ENCODE data around the gene FOXD1. TPM values are rescaled to one million over a fixed set of nuclear protein-coding genes. Genes with fewer than 3 reads are reported as not detected.

The FOXD1 gene
- total RNA-seq, 2 experiments from 2014 or later, result 0.13 TPM; not detected in 1

DNA sequence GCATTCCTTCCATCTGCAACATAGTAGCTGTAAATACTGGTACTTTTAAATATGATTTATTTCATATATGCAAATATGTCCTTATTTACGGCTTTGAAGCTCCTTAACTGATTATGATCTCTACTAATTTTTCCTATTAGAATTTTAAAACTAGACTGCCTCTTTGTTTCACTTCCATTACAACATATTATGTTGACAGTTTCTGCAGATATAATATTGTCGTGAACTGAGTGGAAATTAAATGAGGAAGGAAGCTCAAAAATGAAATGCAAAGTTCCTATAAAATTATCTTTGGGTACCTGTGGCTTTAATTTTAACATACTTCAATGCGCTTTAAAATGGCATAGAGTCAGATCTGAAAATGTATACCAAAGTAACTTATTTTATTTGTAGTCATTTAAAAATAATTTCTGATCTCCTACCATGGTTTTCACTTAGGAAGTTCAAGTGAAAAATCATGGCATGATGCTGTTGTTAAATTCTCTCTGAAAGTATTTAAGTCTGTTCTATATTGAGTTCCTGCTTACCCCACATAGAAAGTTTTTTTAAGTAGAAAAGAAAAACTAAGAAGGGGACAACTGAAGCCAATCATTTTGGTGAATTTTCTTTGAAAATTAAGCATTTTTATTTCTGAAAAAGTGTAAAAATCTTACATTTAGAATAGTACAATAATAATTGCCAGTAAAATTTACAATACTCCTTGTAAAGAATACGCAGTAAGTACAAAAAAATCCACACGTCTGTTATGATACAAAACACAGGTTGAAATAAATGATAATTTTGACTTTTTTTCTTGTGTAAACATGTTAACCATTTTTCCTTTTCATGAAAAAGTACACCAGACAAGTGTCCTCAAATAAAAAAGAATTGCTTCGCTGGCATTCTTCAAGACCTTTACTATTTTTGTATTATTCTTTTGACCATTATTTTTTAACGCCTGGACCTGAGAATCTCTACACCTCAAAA, 2.6 kb downstream of the FOXD1 start:
- Mint-ChIP-seq H3K36me3 (ENCODE audit: low read depth) (peaks cover 4% of the 10 kb centered on the region), H3K9me3 (ENCODE audit: insufficient read depth) (no peaks in the 10 kb centered on the region), H3K4me3 (peak overlapping the region; percentile 49), H3K27me3 (ENCODE audit: low read depth) (peaks cover 74% of the 10 kb centered on the region), H3K27ac (no peak overlapping the region), H3K4me1 (ENCODE audit: low read depth) (peaks cover 23% of the 10 kb centered on the region)
- DNase-seq (no peak), ATAC-seq (no peak)
- POLR2A ChIA-PET, result no interaction called here
- CTCF ChIA-PET, result interaction anchor here (1.1 kb wide), 1 partner anchor 9 kb away, joined by 5 read pairs; no protein-coding TSS in a partner anchor

GRCh38 chr5:73444499-73445438, 3.8 kb downstream of the FOXD1 start:
- CTCF ChIA-PET, result interaction anchor here (1.1 kb wide), 1 partner anchor 10 kb away, joined by 5 read pairs; no protein-coding TSS in a partner anchor
- Mint-ChIP-seq H3K9me3 (ENCODE audit: insufficient read depth) (no peaks in the 10 kb centered on the region), H3K36me3 (ENCODE audit: low read depth) (peaks cover 4% of the 10 kb centered on the region), H3K27me3 (ENCODE audit: low read depth) (peaks cover 72% of the 10 kb centered on the region), H3K4me1 (ENCODE audit: low read depth) (peaks cover 15% of the 10 kb centered on the region), H3K27ac (no peak overlapping the region), H3K4me3 (peak overlapping the region; percentile 22)
- no peak for DNase-seq
- POLR2A ChIA-PET, result no interaction called here
- ATAC-seq, result no peak

GRCh38 chr5:73443829-73444498, 4.6 kb downstream of the FOXD1 start:
- H3K27me3 Mint-ChIP-seq (ENCODE audit: low read depth), result peaks cover 74% of the 10 kb centered on the region
- no peak for ATAC-seq
- CTCF ChIA-PET, result no interaction called here
- no peak overlapping the region for H3K4me3 Mint-ChIP-seq
- peaks cover 4% of the 10 kb centered on the region for H3K36me3 Mint-ChIP-seq (ENCODE audit: low read depth)
- POLR2A ChIA-PET, result no interaction called here
- H3K9me3 Mint-ChIP-seq (ENCODE audit: insufficient read depth), result no peaks in the 10 kb centered on the region
- peaks cover 11% of the 10 kb centered on the region for H3K4me1 Mint-ChIP-seq (ENCODE audit: low read depth)
- no peak for DNase-seq
- H3K27ac Mint-ChIP-seq, result no peak overlapping the region

DNA sequence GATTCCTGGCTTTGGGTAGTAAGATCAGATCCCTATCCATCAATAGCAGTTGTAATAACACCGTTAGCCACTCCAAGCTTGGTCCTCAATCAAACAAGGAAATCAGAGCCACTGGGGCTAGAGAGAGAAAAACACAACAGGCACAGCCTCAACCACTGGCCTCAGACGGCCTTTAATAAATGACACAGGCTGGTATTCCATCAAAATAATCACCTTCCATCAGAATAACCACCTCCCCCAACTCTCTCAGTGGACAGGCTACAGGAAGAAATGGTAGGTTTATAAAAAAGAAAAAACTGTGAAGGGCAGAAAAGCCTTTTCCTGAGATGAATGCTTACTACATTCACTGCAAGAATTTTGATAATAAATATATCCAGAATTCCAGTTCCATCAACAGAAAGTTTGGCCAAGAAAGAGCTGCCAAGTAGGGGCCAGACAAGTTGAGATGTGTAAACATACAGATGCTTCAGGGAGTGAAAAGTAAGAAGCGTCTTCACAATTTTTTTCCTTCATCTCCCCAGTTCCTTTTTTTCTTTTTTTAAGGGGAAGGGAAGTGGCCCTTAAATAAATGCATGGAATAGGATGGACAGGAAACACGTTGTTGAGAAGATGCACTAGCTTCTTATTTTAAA, 5.5 kb downstream of the FOXD1 start:
- Mint-ChIP-seq H3K9me3 (ENCODE audit: insufficient read depth) (no peaks in the 10 kb centered on the region), H3K4me1 (ENCODE audit: low read depth) (peaks cover 7% of the 10 kb centered on the region), H3K27ac (no peak overlapping the region), H3K4me3 (no peak overlapping the region), H3K27me3 (ENCODE audit: low read depth) (peaks cover 76% of the 10 kb centered on the region), H3K36me3 (ENCODE audit: low read depth) (peaks cover 4% of the 10 kb centered on the region)
- ChIA-PET CTCF (no interaction called here), POLR2A (no interaction called here)
- ATAC-seq (no peak), DNase-seq (no peak)

DNA sequence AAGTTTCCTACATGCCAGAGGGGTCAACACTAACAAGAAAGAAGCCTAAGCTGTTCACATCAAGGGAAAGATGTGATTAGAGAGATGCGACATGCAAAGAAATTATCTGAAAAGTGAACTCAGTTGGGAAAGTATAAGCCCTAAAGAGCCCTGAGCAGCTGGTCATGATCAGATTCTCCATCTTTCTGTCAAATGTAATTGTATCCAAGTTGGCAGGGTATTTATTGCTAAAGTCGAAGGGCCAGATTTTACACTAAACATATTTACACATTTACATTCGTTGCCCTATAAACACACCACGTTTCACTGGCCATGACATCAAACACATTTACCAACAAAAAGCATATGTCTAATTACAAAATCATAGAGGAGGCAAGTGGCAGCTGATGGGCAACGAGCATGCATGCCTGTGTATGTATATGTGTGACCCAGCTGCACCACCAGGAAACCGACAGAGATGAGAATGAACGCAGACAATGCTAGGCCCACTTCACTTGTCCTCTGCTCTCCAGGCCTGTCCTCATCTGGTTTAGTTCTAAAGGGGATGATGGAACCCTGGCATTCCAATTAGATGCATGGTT, 6.3 kb downstream of the FOXD1 start:
- H3K27me3 Mint-ChIP-seq (ENCODE audit: low read depth), result peaks cover 78% of the 10 kb centered on the region
- ChIA-PET POLR2A (no interaction called here), CTCF (interaction anchor here (1.5 to 2.0 kb wide), 2 partner anchors 9 to 226 kb away, joined by 5 to 8 read pairs; no protein-coding TSS in a partner anchor)
- ATAC-seq, result no peak
- no peak overlapping the region for H3K27ac Mint-ChIP-seq
- H3K36me3 Mint-ChIP-seq (ENCODE audit: low read depth), result peaks cover 4% of the 10 kb centered on the region
- DNase-seq, result no peak
- H3K4me3 Mint-ChIP-seq, result no peak overlapping the region
- peaks cover 5% of the 10 kb centered on the region for H3K4me1 Mint-ChIP-seq (ENCODE audit: low read depth)
- H3K9me3 Mint-ChIP-seq (ENCODE audit: insufficient read depth), result no peaks in the 10 kb centered on the region

- no peak for ATAC-seq
- no peak for DNase-seq
- peaks cover 4% of the 10 kb centered on the region for H3K36me3 Mint-ChIP-seq (ENCODE audit: low read depth)
- H3K4me1 Mint-ChIP-seq (ENCODE audit: low read depth), result peaks cover 2% of the 10 kb centered on the region
- H3K27me3 Mint-ChIP-seq (ENCODE audit: low read depth), result peaks cover 77% of the 10 kb centered on the region
- H3K9me3 Mint-ChIP-seq (ENCODE audit: insufficient read depth), result no peaks in the 10 kb centered on the region
- H3K27ac Mint-ChIP-seq, result no peak overlapping the region
- no peak overlapping the region for H3K4me3 Mint-ChIP-seq
- ChIA-PET CTCF (interaction anchor here (1.5 to 2.0 kb wide), 3 partner anchors 10 to 225 kb away, joined by 5 to 8 read pairs (median 5); no protein-coding TSS in a partner anchor), POLR2A (no interaction called here)
These were observed 7.2 kb downstream of the FOXD1 start for GRCh38 chr5:73441378-73441777.

DNA sequence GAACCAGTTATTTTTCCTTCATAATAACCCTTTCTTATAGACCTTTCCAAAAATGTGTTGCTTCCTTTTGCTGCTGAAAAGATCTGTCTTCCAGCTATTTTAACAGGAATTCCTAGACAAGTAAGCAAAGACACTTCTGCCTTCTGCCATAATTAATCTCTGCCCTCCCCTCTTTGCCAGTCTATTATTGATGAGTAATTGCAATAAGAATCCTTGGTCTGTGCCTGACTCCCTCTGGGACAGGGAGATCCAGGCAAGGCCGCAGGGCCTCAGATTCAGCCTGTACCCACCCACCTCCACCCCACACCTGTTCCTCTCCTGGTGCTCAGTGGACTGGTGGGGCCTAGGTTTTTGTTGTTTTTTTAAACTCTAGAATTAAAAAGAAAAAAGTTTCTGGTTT, 8.3 kb downstream of the FOXD1 start:
- no peak for DNase-seq
- Mint-ChIP-seq H3K9me3 (ENCODE audit: insufficient read depth) (no peaks in the 10 kb centered on the region), H3K4me1 (ENCODE audit: low read depth) (peaks cover 2% of the 10 kb centered on the region), H3K4me3 (no peak overlapping the region), H3K27ac (no peak overlapping the region), H3K27me3 (ENCODE audit: low read depth) (peaks cover 84% of the 10 kb centered on the region), H3K36me3 (ENCODE audit: low read depth) (peaks cover 4% of the 10 kb centered on the region)
- CTCF ChIA-PET, result interaction anchor here (1.8 kb wide), 1 partner anchor 13 kb away, joined by 5 read pairs; no protein-coding TSS in a partner anchor
- POLR2A ChIA-PET, result no interaction called here
- ATAC-seq, result no peak

GRCh38 chr5:73438645-73439470, 9.7 kb downstream of the FOXD1 start:
- ChIA-PET CTCF (interaction anchor here (1.0 kb wide), 1 partner anchor 223 kb away, joined by 3 read pairs; no protein-coding TSS in a partner anchor), POLR2A (no interaction called here)
- no peaks in the 10 kb centered on the region for H3K9me3 Mint-ChIP-seq (ENCODE audit: insufficient read depth)
- no peak overlapping the region for H3K27ac Mint-ChIP-seq
- H3K36me3 Mint-ChIP-seq (ENCODE audit: low read depth), result no peaks in the 10 kb centered on the region
- H3K4me3 Mint-ChIP-seq, result no peak overlapping the region
- ATAC-seq (no peak), DNase-seq (no peak)
- peaks cover 80% of the 10 kb centered on the region for H3K27me3 Mint-ChIP-seq (ENCODE audit: low read depth)
- peaks cover 2% of the 10 kb centered on the region for H3K4me1 Mint-ChIP-seq (ENCODE audit: low read depth)

GRCh38 chr5:73437777-73438644, 10.6 kb downstream of the FOXD1 start:
- H3K4me3 Mint-ChIP-seq, result no peak overlapping the region
- ChIA-PET CTCF (interaction anchor here (1.0 kb wide), 1 partner anchor 222 kb away, joined by 3 read pairs; no protein-coding TSS in a partner anchor), POLR2A (no interaction called here)
- H3K9me3 Mint-ChIP-seq (ENCODE audit: insufficient read depth), result no peaks in the 10 kb centered on the region
- DNase-seq (no peak), ATAC-seq (no peak)
- no peak overlapping the region for H3K27ac Mint-ChIP-seq
- H3K27me3 Mint-ChIP-seq (ENCODE audit: low read depth), result peaks cover 79% of the 10 kb centered on the region
- H3K36me3 Mint-ChIP-seq (ENCODE audit: low read depth), result no peaks in the 10 kb centered on the region
- H3K4me1 Mint-ChIP-seq (ENCODE audit: low read depth), result peaks cover 2% of the 10 kb centered on the region

Measured in activated CD8-positive, alpha-beta T cell treated with anti-CD3 and anti-CD28 coated beads, Interleukin-2, amount 10 ng/mL, durations not matched to agents 7 days and 5 days (primary cell).